HG02885 (cell line): Measurements from ENCODE around the gene RFC1.
"Not testable (repeated sequence)": the region's sequence is repeated elsewhere in the genome, so short reads cannot be mapped to it uniquely, and the experiment has no call there.

ENCODE experiments used
- ATAC-seq: cut with Tn5 transposase; IDR thresholded peaks from one replicate; pipeline ENCODE4 v1.9.1; 2021; ENCODE audit warnings: mild to moderate bottlenecking; ENCODE audit not compliant: unreplicated experiment, poor library complexity

Gene RFC1

GRCh38 chr4:39320381-39321115 lies 45.6 kb downstream of the RFC1 start:
- ATAC-seq, result no peak

GRCh38 chr4:39319676-39320075 lies 46.5 kb downstream of the RFC1 start:
- no peak for ATAC-seq

- ATAC-seq, result no peak
Measured at GRCh38 chr4:39312816-39313215, 53.3 kb downstream of the RFC1 start.

GRCh38 chr4:39308611-39309010 lies 57.6 kb downstream of the RFC1 start:
- ATAC-seq, result no peak

- ATAC-seq, result no peak
Measured at GRCh38 chr4:39305912-39306677, 60.1 kb downstream of the RFC1 start.

GRCh38 chr4:39304651-39305050 lies 61.5 kb downstream of the RFC1 start:
- ATAC-seq, result no peak

GRCh38 chr4:39303871-39304270 lies 62.3 kb downstream of the RFC1 start:
- ATAC-seq, result no peak

- ATAC-seq, result no peak
Measured at GRCh38 chr4:39302901-39303300, 63.3 kb downstream of the RFC1 start.

- no peak for ATAC-seq
Measured at GRCh38 chr4:39295784-39296183, 70.4 kb downstream of the RFC1 start.

GRCh38 chr4:39292433-39292832 lies 73.7 kb downstream of the RFC1 start:
- not testable (repeated sequence) for ATAC-seq

GRCh38 chr4:39291686-39292085 lies 74.5 kb downstream of the RFC1 start:
- no peak for ATAC-seq

GRCh38 chr4:39287223-39287622 lies 78.9 kb downstream of the RFC1 start:
- ATAC-seq, result no peak

- no peak for ATAC-seq
Measured at GRCh38 chr4:39286263-39286662, 79.9 kb downstream of the RFC1 start.

- no peak for ATAC-seq
Measured at GRCh38 chr4:39285853-39286252, 80.3 kb downstream of the RFC1 start.

GRCh38 chr4:39285111-39285795 lies 80.9 kb downstream of the RFC1 start:
- no peak for ATAC-seq

- no peak for ATAC-seq
Measured at GRCh38 chr4:39280770-39281169, 85.4 kb downstream of the RFC1 start.

- no peak for ATAC-seq
Measured at GRCh38 chr4:39279416-39279815, 86.7 kb downstream of the RFC1 start.

GRCh38 chr4:39278476-39278875 lies 87.7 kb downstream of the RFC1 start:
- ATAC-seq, result no peak

GRCh38 chr4:39277661-39278060 lies 88.5 kb downstream of the RFC1 start:
- ATAC-seq, result not testable (repeated sequence)

- no peak for ATAC-seq
Measured at GRCh38 chr4:39274503-39274902, 91.7 kb downstream of the RFC1 start.

- no peak for ATAC-seq
Measured at GRCh38 chr4:39263895-39264294, 102.3 kb downstream of the RFC1 start.
